ENCODE results near the gene WNK4.

WNK4 gene

DNA sequence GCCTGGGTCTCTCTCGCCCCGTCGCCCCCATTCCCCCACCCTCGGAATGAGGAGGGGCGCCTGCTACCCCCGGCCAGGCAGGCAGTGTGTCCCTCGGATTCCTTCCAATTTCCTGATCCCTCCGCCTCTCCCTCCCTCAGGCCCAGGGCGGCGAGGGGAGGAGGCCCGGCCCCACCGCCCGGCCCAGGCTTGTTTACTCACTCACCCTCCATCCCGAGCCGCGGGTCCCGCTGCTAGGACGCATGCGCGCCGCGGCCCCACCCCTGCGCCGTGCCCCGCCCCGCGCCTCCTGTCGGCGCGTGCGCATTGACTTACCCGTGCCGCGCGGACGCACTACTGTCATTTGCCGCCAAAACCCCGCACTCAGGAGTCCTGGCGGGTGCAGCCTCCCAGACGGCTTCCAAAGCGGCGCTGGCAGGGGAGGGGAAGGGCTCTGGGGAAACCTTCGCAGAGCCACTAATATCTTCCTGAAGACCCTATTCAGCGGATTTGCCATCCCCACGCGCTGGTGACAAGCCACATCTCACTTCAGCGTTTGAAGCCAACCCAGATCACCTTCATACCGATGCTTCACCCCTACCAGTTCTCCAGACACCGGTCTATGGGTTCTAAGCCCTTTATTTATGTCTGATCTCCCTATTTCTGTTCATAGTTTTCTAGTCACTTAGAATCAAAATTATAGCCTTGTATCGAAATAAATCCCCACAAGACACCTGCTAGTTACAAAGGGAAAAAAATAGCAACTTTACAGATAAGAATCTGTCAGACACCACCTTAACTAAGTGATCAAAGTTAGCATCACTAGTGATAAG, 35.4 kb upstream of the WNK4 start, which contains the start of gene EZH1:
EZH1 (minus strand) TSS at position 235 of the 812 bp plus-strand sequence. CDS start 16,099 bp downstream, outside the sequence.
- Histone ChIP-seq H3K27me3 (replicated peaks; ENCODE audit: control insufficient read depth, insufficient read depth, low read length) (no peaks in the 10 kb centered on the region), H3K4me3 (replicated peaks; ENCODE audit: low read depth, low read length) (peak within 1 kb of the TSS; percentile 73), H3K36me3 (ENCODE audit: control insufficient read depth, insufficient read depth, low read length) (no peaks in the 10 kb centered on the region)
- peak; percentile 95 for DNase-seq (ENCODE audit: extremely low read depth, insufficient read length)
- TF ChIP-seq, protein P1, sequence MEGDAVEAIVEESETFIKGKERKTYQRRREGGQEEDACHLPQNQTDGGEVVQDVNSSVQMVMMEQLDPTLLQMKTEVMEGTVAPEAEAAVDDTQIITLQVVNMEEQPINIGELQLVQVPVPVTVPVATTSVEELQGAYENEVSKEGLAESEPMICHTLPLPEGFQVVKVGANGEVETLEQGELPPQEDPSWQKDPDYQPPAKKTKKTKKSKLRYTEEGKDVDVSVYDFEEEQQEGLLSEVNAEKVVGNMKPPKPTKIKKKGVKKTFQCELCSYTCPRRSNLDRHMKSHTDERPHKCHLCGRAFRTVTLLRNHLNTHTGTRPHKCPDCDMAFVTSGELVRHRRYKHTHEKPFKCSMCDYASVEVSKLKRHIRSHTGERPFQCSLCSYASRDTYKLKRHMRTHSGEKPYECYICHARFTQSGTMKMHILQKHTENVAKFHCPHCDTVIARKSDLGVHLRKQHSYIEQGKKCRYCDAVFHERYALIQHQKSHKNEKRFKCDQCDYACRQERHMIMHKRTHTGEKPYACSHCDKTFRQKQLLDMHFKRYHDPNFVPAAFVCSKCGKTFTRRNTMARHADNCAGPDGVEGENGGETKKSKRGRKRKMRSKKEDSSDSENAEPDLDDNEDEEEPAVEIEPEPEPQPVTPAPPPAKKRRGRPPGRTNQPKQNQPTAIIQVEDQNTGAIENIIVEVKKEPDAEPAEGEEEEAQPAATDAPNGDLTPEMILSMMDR (IDR thresholded peaks at IDR 0.05; ENCODE audit: insufficient read depth, low read length, poor library complexity, severe bottlenecking): no peak

DNA sequence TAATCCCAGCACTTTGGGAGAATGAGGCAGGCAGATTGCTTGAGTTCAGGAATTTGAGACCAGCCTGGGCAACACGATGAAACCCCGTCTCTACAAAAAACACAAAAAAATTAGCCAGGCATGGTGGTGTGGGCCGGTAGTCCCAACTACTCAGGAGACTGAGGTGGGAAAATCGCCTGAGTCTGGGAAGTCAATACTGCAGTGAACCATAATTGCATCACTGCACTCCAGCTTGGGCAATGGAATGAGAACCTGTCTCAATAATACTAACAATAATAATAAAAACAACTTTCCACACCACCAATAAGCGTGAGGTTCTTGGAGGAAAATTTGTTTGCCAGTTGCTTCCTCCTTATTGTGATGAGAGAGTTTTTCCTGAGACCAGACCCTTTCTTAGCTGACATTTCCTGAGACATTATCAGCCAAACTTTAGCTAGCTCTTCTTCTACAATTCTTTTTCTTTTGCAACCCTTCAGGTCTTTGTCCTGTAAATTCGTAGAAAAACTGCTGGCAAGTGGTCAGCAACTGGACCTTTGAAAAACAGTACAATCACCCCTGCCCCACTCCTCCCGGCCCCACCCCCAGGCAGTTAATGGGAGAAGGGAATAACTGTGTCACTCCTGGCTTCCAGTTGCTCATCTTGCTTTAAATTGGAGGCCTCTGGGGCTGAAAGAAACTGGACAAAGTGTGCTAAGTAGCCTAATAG, 32.1 kb upstream of the WNK4 start:
- Histone ChIP-seq H3K36me3 (ENCODE audit: control insufficient read depth, insufficient read depth, low read length) (no peaks in the 10 kb centered on the region), H3K4me3 (replicated peaks; ENCODE audit: low read depth, low read length) (no peak overlapping the region), H3K27me3 (replicated peaks; ENCODE audit: control insufficient read depth, insufficient read depth, low read length) (no peaks in the 10 kb centered on the region)
- DNase-seq (ENCODE audit: extremely low read depth, insufficient read length): no peak
- TF ChIP-seq, protein P1 (IDR thresholded peaks at IDR 0.05; ENCODE audit: insufficient read depth, low read length, poor library complexity, severe bottlenecking): no peak

DNA sequence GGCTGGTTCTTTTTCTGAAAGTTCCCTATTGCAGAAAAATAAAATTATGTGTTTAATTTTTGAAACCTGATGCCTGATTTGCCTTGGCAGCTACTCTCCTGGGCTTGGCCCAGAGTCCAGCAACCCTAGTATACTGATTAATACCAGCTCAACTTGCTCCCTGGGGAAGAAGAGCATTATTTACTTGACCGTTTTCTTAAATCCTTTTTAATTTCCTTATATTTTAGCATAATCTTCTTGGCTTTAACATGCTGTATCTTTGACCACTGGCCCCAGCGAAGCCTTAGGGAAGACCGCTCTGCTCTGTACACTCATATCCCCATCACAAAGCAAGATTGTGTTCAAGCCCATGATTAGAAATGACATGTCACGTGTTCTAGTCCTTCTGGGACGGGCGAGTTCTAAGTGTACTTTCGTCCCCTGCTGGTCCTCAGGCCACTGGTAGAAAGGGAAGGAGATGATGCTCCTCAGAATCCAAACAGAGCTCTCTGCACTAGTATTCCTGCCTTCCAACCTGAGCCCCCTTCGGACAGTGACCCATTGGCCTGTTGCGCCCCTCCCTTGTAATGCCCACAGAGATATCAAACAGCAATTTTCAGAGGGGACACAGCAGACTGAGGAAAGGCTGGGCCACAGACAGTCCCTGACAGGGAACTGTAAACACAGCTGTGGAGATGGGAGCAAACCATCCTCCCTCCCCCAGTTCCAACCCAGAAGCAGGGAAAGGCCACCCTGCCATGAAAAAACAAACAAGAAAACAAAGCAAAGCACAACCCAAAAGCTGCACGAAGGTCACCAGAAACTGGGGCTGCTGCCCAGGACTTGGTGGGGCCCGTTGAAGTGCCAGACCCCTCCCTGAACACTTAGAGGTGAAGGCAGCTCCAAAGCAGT, 31.3 kb upstream of the WNK4 start:
- H3K36me3 ChIP-seq (ENCODE audit: control insufficient read depth, insufficient read depth, low read length): no peaks in the 10 kb centered on the region
- no peak for DNase-seq (ENCODE audit: extremely low read depth, insufficient read length)
- no peak overlapping the region for H3K4me3 ChIP-seq (replicated peaks; ENCODE audit: low read depth, low read length)
- no peaks in the 10 kb centered on the region for H3K27me3 ChIP-seq (replicated peaks; ENCODE audit: control insufficient read depth, insufficient read depth, low read length)
- TF ChIP-seq, protein P1 (IDR thresholded peaks at IDR 0.05; ENCODE audit: insufficient read depth, low read length, poor library complexity, severe bottlenecking): no peak

DNA sequence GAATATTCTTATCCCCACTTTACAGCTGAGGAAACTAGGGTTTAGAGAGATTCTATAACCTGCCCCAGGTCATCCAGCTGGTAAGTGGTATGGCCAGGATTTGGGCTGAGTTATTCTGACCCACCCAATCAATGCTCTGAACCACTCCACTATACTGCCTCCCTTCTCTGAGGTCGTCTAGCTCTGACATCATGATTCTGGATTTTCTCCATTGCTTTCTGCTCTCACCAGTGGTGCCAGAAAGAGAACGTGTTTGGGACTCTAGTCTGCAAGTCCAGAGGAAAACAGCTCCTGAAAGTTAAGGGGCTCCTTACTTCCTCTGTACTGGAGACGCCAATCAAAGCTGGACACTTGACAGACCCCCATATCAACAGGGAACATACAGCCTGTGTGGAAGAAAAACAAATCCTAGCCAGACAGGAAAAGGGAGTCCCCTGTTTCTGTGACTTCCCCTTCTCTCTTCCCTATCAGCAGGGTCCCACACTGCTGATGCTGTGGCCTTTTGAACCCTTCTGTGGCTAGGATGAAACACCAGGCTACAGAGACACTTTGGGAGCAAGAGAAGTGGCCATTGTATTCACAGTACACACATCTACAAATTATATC, 29.6 kb upstream of the WNK4 start:
- no peak overlapping the region for H3K4me3 ChIP-seq (replicated peaks; ENCODE audit: low read depth, low read length)
- no peak for DNase-seq (ENCODE audit: extremely low read depth, insufficient read length)
- no peaks in the 10 kb centered on the region for H3K27me3 ChIP-seq (replicated peaks; ENCODE audit: control insufficient read depth, insufficient read depth, low read length)
- no peaks in the 10 kb centered on the region for H3K36me3 ChIP-seq (ENCODE audit: control insufficient read depth, insufficient read depth, low read length)
- TF ChIP-seq, protein P1 (IDR thresholded peaks at IDR 0.05; ENCODE audit: insufficient read depth, low read length, poor library complexity, severe bottlenecking): no peak

DNA sequence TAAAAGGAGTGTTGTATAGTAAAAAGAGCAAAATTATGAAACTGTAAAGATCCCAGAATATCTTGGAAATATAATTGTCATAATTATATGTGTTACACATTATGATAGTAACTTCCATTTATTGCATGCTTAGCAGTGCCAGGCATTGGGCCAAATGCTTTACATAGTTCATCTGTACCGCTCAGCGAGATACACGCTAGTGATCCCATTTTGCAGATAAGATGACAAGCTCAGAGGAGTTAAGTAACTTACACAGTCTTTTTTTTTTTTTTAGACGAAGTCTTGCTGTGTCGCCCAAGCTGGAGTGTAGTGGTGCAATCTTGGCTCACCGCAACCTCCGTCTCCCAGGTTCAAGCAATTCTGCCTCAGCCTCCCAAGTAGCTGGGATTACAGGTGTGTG, 28.8 kb upstream of the WNK4 start:
- H3K36me3 ChIP-seq (ENCODE audit: control insufficient read depth, insufficient read depth, low read length): no peaks in the 10 kb centered on the region
- no peaks in the 10 kb centered on the region for H3K27me3 ChIP-seq (replicated peaks; ENCODE audit: control insufficient read depth, insufficient read depth, low read length)
- no peak overlapping the region for H3K4me3 ChIP-seq (replicated peaks; ENCODE audit: low read depth, low read length)
- no peak for DNase-seq (ENCODE audit: extremely low read depth, insufficient read length)
- TF ChIP-seq, protein P1 (IDR thresholded peaks at IDR 0.05; ENCODE audit: insufficient read depth, low read length, poor library complexity, severe bottlenecking): no peak

Data from GM06990 (cell line).